ENCODE results near the gene C17orf75. TPM values are rescaled to one million over a fixed set of nuclear protein-coding genes. Genes with fewer than 3 reads are reported as not detected.
"Not testable (repeated sequence)": the region's sequence is repeated elsewhere in the genome, so short reads cannot be mapped to it uniquely, and the experiment has no call there.

C17orf75 gene
- total RNA-seq, 2 donors from 2014 or later: 7.6 to 15.6 TPM

DNA sequence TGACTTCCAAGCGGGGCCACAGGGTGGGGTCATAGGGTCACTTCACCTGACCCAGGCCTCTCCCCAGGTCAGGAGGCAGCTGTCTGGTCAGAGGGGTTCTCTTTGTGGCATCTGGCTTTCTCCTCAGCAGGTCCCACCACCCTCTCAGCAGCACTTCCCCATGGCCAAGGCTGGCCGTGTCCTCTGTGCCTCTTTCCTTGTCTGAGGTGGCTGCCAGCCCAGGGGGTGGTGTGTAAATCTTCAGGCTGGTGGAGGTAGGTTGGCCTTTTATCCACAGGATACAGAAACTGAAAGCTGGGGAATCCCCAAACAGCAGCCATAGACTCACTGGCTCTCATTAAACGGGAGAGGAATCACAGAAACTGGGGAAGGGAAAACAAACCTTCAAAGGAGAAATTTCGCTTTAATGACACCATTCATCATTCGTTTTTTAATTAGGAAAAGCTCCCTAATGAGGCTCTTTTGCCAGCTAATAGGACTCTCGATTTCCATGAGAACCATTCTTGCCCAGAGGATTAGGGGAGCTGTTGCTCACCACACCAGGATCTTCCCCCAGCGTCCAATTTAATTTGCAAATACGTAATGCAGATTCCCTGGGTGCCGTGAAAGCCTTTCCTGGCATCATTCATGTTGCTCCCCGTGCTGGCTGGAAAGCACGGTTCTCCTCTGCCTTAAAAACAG lies 18.0 kb downstream of the C17orf75 start:
- peak; percentile 33 to 59 (median 55) for DNase-seq
- H3K36me3 ChIP-seq (replicated peaks in 1 of 2; ENCODE audit: insufficient read depth in 1 of 2, low read depth in 2 of 2): no peaks in the 10 kb centered on the region
- 32 to 38% methylated on average over 11 of the region's 11 CpGs for WGBS, 2 donors
- intact Hi-C loops (cut with DNase I): loop anchor here (5.0 kb wide), 1 partner anchor 67 kb away; no protein-coding TSS in a partner anchor
- H3K27me3 ChIP-seq: no peaks in the 10 kb centered on the region
- TF ChIP-seq POLR2A (IDR thresholded peaks at IDR 0.05): peak in 1 of 3 donors; percentile 17
- TF ChIP-seq, protein P1, sequence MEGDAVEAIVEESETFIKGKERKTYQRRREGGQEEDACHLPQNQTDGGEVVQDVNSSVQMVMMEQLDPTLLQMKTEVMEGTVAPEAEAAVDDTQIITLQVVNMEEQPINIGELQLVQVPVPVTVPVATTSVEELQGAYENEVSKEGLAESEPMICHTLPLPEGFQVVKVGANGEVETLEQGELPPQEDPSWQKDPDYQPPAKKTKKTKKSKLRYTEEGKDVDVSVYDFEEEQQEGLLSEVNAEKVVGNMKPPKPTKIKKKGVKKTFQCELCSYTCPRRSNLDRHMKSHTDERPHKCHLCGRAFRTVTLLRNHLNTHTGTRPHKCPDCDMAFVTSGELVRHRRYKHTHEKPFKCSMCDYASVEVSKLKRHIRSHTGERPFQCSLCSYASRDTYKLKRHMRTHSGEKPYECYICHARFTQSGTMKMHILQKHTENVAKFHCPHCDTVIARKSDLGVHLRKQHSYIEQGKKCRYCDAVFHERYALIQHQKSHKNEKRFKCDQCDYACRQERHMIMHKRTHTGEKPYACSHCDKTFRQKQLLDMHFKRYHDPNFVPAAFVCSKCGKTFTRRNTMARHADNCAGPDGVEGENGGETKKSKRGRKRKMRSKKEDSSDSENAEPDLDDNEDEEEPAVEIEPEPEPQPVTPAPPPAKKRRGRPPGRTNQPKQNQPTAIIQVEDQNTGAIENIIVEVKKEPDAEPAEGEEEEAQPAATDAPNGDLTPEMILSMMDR (IDR thresholded peaks at IDR 0.05): no peak
- no peaks in the 10 kb centered on the region for H3K4me1 ChIP-seq
- no peaks in the 10 kb centered on the region for H3K9me3 ChIP-seq
- ATAC-seq: peak; percentile 81
- no peak overlapping the region for H3K4me3 ChIP-seq
- H3K27ac ChIP-seq: peak overlapping the region in 3 of 4 donors; percentile 52 to 71 (median 66)

DNA sequence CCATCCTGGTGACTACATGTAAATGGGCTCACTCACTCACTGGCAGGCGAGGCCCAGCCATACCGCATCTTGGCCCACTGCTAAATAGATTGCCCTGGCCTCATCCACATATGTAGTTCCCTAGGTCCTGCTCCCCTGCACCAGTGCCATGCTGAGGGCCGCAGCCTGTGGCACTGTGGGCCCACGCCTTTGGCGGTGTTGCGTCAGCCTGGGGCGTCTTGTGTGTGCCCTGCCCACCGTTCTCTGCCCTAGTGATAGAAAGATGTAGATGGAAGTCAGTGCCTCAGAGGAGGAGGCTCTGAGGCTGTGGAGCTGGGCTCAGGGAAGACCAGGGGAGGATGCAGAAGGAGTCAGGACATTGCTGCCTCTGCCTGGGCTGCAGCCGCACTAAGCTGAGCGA lies 18.9 kb downstream of the C17orf75 start:
- Histone ChIP-seq H3K9me3 (no peaks in the 10 kb centered on the region), H3K4me3 (no peak overlapping the region), H3K27me3 (no peaks in the 10 kb centered on the region), H3K4me1 (no peaks in the 10 kb centered on the region), H3K27ac (no peak overlapping the region), H3K36me3 (replicated peaks in 1 of 2; ENCODE audit: insufficient read depth in 1 of 2, low read depth in 2 of 2) (no peaks in the 10 kb centered on the region)
- DNase-seq: no peak
- intact Hi-C loops (cut with DNase I): loop anchor here (5.0 kb wide), 1 partner anchor 66 kb away; no protein-coding TSS in a partner anchor
- ATAC-seq: no peak
- WGBS, 2 donors: 94 to 97% methylated on average over 8 to 10 of the region's 10 CpGs
- TF ChIP-seq, protein P1 (IDR thresholded peaks at IDR 0.05): no peak
- TF ChIP-seq POLR2A (IDR thresholded peaks at IDR 0.05): no peak

DNA sequence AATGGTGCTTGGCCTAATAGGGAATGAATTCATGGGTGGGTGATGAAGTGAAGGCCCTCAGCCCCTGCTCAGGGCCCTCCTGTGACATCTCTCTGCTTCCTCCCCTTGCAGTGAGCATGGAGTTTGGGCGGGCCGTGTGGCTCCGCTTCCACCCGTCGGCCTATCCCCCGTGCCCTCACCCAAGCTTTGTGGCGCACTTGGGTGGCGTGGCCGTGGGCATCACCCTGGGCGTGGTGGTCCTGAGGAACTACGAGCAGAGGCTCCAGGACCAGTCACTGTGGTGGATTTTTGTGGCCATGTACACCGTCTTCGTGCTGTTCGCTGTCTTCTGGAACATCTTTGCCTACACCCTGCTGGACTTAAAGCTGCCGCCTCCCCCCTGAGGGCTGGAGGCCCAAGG lies 21.1 kb downstream of the C17orf75 start:
- Histone ChIP-seq H3K4me3 (no peak overlapping the region), H3K4me1 (no peaks in the 10 kb centered on the region), H3K9me3 (no peaks in the 10 kb centered on the region), H3K36me3 (replicated peaks in 1 of 2; ENCODE audit: insufficient read depth in 1 of 2, low read depth in 2 of 2) (no peaks in the 10 kb centered on the region), H3K27ac (no peak overlapping the region), H3K27me3 (no peaks in the 10 kb centered on the region)
- no peak for DNase-seq
- ATAC-seq: no peak
- TF ChIP-seq, protein P1 (IDR thresholded peaks at IDR 0.05): no peak
- TF ChIP-seq POLR2A (IDR thresholded peaks at IDR 0.05): no peak
- 88% methylated on average over 15 of the region's 15 CpGs; no CpG with 5 or more reads in 1 of the 2 donors for WGBS, 2 donors
- intact Hi-C loops (cut with DNase I): loop anchor here (5.0 kb wide), 1 partner anchor 64 kb away; no protein-coding TSS in a partner anchor

DNA sequence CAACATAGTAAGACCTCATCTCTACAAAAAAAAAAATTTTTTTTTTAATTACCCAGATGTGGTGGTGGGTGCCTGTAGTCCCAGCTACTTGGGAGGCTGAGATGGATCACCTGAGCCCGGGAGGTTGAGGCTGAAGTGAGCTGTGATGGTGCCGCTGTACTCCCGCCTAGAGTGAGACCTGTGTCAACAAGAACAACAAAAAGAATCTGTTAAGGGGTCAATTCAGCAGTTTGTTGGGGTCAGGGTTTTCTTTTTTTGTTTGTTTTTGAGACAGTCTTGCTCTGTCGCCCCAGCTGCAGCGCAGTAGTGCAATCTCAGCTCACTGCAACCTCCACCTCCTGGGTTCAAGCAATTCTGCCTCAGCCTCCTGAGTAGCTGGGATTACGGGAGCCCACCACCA lies 21.9 kb downstream of the C17orf75 start:
- intact Hi-C loops (cut with DNase I): loop anchor here (5.0 kb wide), 1 partner anchor 63 kb away; no protein-coding TSS in a partner anchor
- not testable (repeated sequence) for H3K36me3 ChIP-seq (replicated peaks in 1 of 2; ENCODE audit: insufficient read depth in 1 of 2, low read depth in 2 of 2); H3K27me3 ChIP-seq; H3K4me1 ChIP-seq; H3K9me3 ChIP-seq; ATAC-seq; DNase-seq; H3K27ac ChIP-seq; H3K4me3 ChIP-seq
- WGBS, 2 donors: 76 to 78% methylated on average over 6 of the region's 6 CpGs

DNA sequence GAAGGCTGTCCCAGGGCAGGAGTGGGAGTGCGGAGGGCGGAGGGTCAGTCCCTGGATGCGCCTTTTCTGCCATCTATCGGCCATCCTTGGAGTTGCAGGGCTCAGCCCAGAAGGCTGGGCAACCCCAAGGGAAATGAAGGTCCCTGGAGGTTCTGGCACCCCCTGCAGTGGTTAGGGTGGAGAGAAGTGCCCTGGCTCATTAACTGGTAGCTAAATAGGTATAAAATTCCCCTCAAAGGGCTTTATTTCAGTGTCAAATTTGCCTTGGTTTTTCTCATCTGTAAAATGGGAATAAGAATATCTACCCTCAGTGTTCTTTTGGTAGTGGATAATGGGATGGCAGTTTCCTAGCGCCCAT lies 22.4 kb downstream of the C17orf75 start:
- 12 to 20% methylated on average over 5 of the region's 5 CpGs for WGBS, 2 donors
- Histone ChIP-seq H3K27ac (no peak overlapping the region), H3K27me3 (no peaks in the 10 kb centered on the region), H3K4me3 (no peak overlapping the region), H3K9me3 (no peaks in the 10 kb centered on the region), H3K36me3 (replicated peaks in 1 of 2; ENCODE audit: insufficient read depth in 1 of 2, low read depth in 2 of 2) (no peaks in the 10 kb centered on the region), H3K4me1 (no peaks in the 10 kb centered on the region)
- no peak for TF ChIP-seq POLR2A (IDR thresholded peaks at IDR 0.05)
- TF ChIP-seq, protein P1 (IDR thresholded peaks at IDR 0.05): peak; percentile 89 to 96 (median 93)
- DNase-seq (peak; percentile 75 to 87 (median 80)), ATAC-seq (peak; percentile 81)
- intact Hi-C loops (cut with DNase I): no loop called here
